Measurements from ENCODE around the gene ABCC6. TPM values are rescaled to one million over a fixed set of nuclear protein-coding genes. Genes with fewer than 3 reads are reported as not detected.
A peak's percentile ranks its signal among the peaks of the same experiment; 100 is the strongest.
"Not testable (repeated sequence)": the region's sequence is repeated elsewhere in the genome, so short reads cannot be mapped to it uniquely, and the experiment has no call there.

The ABCC6 gene
- total and polyA plus RNA-seq, 2 of the 13 experiments (the other 11 are each of a cell fraction or from before 2014, with no cell fraction given): 82.4 to 105 TPM

DNA sequence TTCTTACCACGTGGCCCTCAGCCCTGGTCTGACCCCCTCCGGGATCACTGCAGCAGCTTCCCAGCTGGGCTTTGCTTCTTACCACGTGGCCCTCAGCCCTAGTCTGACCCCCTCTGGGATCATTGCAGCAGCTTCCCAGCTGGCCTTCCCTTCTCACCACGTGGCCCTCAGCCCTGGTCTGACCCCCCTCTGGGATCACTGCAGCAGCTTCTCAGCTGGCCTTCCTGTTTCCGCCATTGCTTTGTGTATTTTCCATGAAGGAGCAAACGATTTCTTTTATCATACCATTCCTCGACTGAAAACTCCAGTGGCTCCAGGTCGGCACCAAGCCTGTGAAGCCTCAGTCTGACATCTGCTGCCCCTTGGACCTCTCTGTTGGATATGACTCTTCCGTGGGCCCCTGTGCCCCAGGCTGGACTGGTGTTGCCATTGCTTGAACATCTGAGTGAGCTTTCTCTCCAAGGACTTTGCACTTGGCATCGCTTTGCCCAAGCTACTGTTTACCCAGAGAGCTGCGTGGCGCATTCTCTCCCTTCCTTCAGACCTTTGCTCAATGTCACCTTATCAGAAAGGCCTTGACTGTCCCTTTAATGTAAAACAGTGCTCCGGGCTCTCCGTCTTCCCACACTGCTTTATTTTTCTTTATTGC is 49.4 kb upstream of the ABCC6 start (continued):
- peak; percentile 38; the same call in 1 of the 2 replicates for TF ChIP-seq YEATS2 (CRISPR knock-in tag; IDR thresholded peaks at IDR 0.05; ENCODE audit: borderline replicate concordance)
- peak; percentile 84 for TF ChIP-seq MYC (CRISPR knock-in tag; IDR thresholded peaks at IDR 0.05; ENCODE audit: borderline replicate concordance)
- TF ChIP-seq ZNF331 (CRISPR knock-in tag; IDR thresholded peaks at IDR 0.05): 0 out of 2 replicates have a peak, but pooled peaks have one; percentile 24
- peak; percentile 34; the same call in 1 of the 2 replicates for TF ChIP-seq ISL2 (CRISPR knock-in tag; IDR thresholded peaks at IDR 0.05)
- TF ChIP-seq, protein P1, sequence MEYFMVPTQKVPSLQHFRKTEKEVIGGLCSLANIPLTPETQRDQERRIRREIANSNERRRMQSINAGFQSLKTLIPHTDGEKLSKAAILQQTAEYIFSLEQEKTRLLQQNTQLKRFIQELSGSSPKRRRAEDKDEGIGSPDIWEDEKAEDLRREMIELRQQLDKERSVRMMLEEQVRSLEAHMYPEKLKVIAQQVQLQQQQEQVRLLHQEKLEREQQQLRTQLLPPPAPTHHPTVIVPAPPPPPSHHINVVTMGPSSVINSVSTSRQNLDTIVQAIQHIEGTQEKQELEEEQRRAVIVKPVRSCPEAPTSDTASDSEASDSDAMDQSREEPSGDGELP (IDR thresholded peaks at IDR 0.05; ENCODE audit: borderline replicate concordance, low read depth): peak; percentile 73
- TF ChIP-seq, protein P2, sequence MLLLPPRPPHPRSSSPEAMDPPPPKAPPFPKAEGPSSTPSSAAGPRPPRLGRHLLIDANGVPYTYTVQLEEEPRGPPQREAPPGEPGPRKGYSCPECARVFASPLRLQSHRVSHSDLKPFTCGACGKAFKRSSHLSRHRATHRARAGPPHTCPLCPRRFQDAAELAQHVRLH (CRISPR knock-in tag; IDR thresholded peaks at IDR 0.05; ENCODE audit: borderline replicate concordance, low read depth): 0 out of 2 replicates have a peak, but pooled peaks have one; percentile 42
- 0 out of 2 replicates have a peak, but pooled peaks have one; percentile 44 for TF ChIP-seq THAP11 (CRISPR knock-in tag; IDR thresholded peaks at IDR 0.05)
- TF ChIP-seq SOX13 (IDR thresholded peaks at IDR 0.05); EP300 (IDR thresholded peaks at IDR 0.05; ENCODE audit: low read depth in 2 of 2, low read length in 2 of 2); FOXA1 (IDR thresholded peaks at IDR 0.05): not testable (repeated sequence)
- TF ChIP-seq SOX13 (CRISPR knock-in tag; conservative IDR thresholded peaks at IDR 0.05 in 1 of 2, IDR thresholded peaks at IDR 0.05 in 1 of 2): peak in 1 of 2 experiments; percentile 41; a peak in 1 of 4 replicates
- 0 out of 2 replicates have a peak, but pooled peaks have one; percentile 22 for TF ChIP-seq RFXAP (CRISPR knock-in tag; IDR thresholded peaks at IDR 0.05; ENCODE audit: borderline replicate concordance)
- peak; percentile 72 for TF ChIP-seq HOXA3 (CRISPR knock-in tag; IDR thresholded peaks at IDR 0.05)
- peak; percentile 45; the same call in 1 of the 2 replicates for TF ChIP-seq ZNF232 (CRISPR knock-in tag; IDR thresholded peaks at IDR 0.05; ENCODE audit: borderline replicate concordance)
- TF ChIP-seq NCOR1 (IDR thresholded peaks at IDR 0.05; ENCODE audit: borderline replicate concordance, low read length): peak; percentile 22; the same call in 1 of the 2 replicates
- TF ChIP-seq PHF8 (CRISPR knock-in tag; IDR thresholded peaks at IDR 0.05): 0 out of 2 replicates have a peak, but pooled peaks have one; percentile 32
- peak; percentile 81 for TF ChIP-seq RARA (CRISPR knock-in tag; IDR thresholded peaks at IDR 0.05)
- TF ChIP-seq, protein P3, sequence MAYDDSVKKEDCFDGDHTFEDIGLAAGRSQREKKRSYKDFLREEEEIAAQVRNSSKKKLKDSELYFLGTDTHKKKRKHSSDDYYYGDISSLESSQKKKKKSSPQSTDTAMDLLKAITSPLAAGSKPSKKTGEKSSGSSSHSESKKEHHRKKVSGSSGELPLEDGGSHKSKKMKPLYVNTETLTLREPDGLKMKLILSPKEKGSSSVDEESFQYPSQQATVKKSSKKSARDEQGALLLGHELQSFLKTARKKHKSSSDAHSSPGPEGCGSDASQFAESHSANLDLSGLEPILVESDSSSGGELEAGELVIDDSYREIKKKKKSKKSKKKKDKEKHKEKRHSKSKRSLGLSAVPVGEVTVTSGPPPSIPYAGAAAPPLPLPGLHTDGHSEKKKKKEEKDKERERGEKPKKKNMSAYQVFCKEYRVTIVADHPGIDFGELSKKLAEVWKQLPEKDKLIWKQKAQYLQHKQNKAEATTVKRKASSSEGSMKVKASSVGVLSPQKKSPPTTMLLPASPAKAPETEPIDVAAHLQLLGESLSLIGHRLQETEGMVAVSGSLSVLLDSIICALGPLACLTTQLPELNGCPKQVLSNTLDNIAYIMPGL (CRISPR knock-in tag; IDR thresholded peaks at IDR 0.05; ENCODE audit: borderline replicate concordance in 1 of 2, low read depth in 1 of 2): 0 out of 4 replicates have a peak, but pooled peaks of 1 of the 2 experiments have one; percentile 32
- TF ChIP-seq, protein P4, sequence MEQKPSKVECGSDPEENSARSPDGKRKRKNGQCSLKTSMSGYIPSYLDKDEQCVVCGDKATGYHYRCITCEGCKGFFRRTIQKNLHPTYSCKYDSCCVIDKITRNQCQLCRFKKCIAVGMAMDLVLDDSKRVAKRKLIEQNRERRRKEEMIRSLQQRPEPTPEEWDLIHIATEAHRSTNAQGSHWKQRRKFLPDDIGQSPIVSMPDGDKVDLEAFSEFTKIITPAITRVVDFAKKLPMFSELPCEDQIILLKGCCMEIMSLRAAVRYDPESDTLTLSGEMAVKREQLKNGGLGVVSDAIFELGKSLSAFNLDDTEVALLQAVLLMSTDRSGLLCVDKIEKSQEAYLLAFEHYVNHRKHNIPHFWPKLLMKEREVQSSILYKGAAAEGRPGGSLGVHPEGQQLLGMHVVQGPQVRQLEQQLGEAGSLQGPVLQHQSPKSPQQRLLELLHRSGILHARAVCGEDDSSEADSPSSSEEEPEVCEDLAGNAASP (CRISPR knock-in tag; IDR thresholded peaks at IDR 0.05; ENCODE audit: borderline replicate concordance): peak; percentile 70; the same call in 1 of the 2 replicates
- TF ChIP-seq GABPB1 (CRISPR knock-in tag; IDR thresholded peaks at IDR 0.05): peak; percentile 46; the same call in 1 of the 2 replicates
- TF ChIP-seq EP300 (CRISPR knock-in tag; IDR thresholded peaks at IDR 0.05; ENCODE audit: borderline replicate concordance): peak; percentile 40; the same call in 1 of the 2 replicates
- 0 out of 4 replicates have a peak, but pooled peaks of 1 of the 2 experiments have one; percentile 14 for TF ChIP-seq NR2F1 (CRISPR knock-in tag; IDR thresholded peaks at IDR 0.05)
- 0 out of 2 replicates have a peak, but pooled peaks have one; percentile 23 for TF ChIP-seq PPARG (CRISPR knock-in tag; conservative IDR thresholded peaks at IDR 0.05)
- peak; percentile 35; the same call in 1 of the 2 replicates for TF ChIP-seq FOSL2 (CRISPR knock-in tag; IDR thresholded peaks at IDR 0.05)
- TF ChIP-seq ZFP1 (CRISPR knock-in tag; IDR thresholded peaks at IDR 0.05): 0 out of 2 replicates have a peak, but pooled peaks have one; percentile 32
- TF ChIP-seq FOXA1 (CRISPR knock-in tag; IDR thresholded peaks at IDR 0.05): peak; percentile 32; the same call in 1 of the 2 replicates

Data from HepG2 (cell line).